Esophagus muscularis mucosa (tissue), 3 donors: Measurements from ENCODE around the gene SMLR1.

Experiments
- CTCF ChIP-seq, 3 experiments: fragments of 200-600 bp in 2 of 3; fragments of 450-650 bp in 1 of 3; sonication (generic) in 2 of 3; IDR thresholded peaks; one replicate each; pipeline ENCODE4 v1.5.1; 2017 to 2019; ENCODE audit warnings: antibody characterized with exemption in 3 of 3, mild to moderate bottlenecking in 2 of 3, moderate library complexity in 1 of 3
- POLR2A ChIP-seq: fragments of 450-650 bp; IDR thresholded peaks from one replicate; pipeline ENCODE4 v1.6.1; 2017; ENCODE audit warnings: antibody characterized with exemption, moderate library complexity, mild to moderate bottlenecking, low read depth
- POLR2AphosphoS5 ChIP-seq, 2 donors: sonication (generic); formaldehyde crosslinking; IDR thresholded peaks; one replicate each; pipeline ENCODE4 v1.6.1; 2017; ENCODE audit warnings: antibody characterized with exemption in 2 of 2

DNA sequence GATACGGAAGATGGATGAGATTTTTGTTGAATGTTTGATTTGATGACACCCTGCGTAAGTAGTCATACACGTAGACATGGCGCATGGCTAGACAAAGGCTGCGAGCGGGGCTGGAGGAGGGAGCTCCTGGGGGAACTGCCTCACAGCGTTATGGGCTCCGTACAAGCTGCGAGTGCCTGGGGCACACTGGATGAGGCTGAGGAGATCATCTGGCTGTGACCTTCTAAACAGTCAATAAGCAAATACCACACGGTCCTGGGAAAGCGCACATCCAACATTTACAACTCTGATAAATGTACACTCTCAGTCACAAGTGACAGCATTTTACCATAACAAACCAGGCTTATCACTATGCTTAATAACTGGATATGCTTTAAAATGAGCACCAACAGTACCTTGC, 37.1 kb downstream of the SMLR1 start:
- TF ChIP-seq CTCF (IDR thresholded peaks at IDR 0.05) (no peak), POLR2AphosphoS5 (IDR thresholded peaks at IDR 0.05) (no peak), POLR2A (no peak)
